C4-2B (cell line): Measurements from ENCODE around the gene DCLRE1A.

Experiments
- ZFX ChIP-seq: fragments of 450-650 bp; IDR thresholded peaks from 2 replicates; pipeline ENCODE4 v1.6.1; 2017
- TF ChIP-seq, protein P1 (sequence below): fragments of 450-650 bp; conservative IDR thresholded peaks from 2 replicates; pipeline ENCODE4 v1.5.1; 2017; ENCODE audit warnings: mild to moderate bottlenecking

DNA sequence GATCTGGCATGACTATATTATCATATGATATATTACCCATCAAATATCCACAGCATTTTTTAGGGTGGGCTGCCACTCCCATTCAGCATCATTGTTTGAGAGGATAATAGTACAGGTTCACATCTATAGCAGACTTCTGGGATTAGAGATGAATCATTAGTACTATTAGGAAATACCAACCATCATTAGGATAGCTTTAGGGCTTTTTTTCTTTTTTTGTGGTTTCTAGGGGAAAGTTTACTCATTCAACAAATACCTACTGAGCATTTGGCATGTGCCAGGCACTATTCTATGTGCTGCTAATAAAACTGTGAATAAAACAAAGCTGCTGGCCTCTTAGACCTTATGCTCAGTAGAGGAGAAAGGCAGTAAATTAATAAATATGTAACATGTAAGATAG lies 41.1 kb upstream of the DCLRE1A start:
- TF ChIP-seq, protein P1, sequence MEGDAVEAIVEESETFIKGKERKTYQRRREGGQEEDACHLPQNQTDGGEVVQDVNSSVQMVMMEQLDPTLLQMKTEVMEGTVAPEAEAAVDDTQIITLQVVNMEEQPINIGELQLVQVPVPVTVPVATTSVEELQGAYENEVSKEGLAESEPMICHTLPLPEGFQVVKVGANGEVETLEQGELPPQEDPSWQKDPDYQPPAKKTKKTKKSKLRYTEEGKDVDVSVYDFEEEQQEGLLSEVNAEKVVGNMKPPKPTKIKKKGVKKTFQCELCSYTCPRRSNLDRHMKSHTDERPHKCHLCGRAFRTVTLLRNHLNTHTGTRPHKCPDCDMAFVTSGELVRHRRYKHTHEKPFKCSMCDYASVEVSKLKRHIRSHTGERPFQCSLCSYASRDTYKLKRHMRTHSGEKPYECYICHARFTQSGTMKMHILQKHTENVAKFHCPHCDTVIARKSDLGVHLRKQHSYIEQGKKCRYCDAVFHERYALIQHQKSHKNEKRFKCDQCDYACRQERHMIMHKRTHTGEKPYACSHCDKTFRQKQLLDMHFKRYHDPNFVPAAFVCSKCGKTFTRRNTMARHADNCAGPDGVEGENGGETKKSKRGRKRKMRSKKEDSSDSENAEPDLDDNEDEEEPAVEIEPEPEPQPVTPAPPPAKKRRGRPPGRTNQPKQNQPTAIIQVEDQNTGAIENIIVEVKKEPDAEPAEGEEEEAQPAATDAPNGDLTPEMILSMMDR = no peak
- TF ChIP-seq ZFX = no peak
